ENCODE measurements around the gene HCN4.

HCN4 gene

GRCh38 chr15:73287019-73287418 lies 81.7 kb downstream of the HCN4 start:
- DNase-seq = no peak

- no peak for DNase-seq
These were observed 82.4 kb downstream of the HCN4 start for GRCh38 chr15:73286311-73286710.

- DNase-seq = no peak
These were observed 84.6 kb downstream of the HCN4 start for GRCh38 chr15:73284090-73284716.

DNA sequence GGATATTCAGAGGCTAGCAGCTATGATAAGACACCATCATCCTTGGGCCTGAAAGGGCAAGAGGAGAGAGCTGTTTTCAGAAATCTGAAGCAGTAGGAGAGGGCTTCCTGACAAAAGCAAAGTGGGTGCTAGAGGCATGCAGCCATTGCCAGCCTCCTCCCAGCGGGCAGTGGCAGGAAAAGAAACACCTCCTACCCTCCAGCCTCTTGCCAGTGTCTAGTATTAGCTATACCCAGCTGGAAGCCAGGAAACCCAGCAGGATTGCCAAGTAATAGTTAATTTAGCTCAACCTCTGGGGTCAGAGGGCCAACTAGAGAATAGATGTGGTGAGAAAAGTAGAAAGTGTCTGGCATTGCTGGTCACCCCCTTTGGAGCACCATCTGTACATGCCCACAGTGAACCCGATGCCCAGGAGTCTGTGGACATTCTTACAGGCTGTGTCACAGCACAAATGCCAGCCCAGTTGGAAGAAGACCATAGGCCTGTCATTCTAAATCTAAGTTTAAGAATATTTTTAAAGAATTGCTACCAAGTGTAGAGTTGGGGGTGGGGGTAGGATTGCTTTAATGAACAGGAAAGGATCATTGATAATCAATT lies 85.3 kb downstream of the HCN4 start:
- no peak for DNase-seq

DNA sequence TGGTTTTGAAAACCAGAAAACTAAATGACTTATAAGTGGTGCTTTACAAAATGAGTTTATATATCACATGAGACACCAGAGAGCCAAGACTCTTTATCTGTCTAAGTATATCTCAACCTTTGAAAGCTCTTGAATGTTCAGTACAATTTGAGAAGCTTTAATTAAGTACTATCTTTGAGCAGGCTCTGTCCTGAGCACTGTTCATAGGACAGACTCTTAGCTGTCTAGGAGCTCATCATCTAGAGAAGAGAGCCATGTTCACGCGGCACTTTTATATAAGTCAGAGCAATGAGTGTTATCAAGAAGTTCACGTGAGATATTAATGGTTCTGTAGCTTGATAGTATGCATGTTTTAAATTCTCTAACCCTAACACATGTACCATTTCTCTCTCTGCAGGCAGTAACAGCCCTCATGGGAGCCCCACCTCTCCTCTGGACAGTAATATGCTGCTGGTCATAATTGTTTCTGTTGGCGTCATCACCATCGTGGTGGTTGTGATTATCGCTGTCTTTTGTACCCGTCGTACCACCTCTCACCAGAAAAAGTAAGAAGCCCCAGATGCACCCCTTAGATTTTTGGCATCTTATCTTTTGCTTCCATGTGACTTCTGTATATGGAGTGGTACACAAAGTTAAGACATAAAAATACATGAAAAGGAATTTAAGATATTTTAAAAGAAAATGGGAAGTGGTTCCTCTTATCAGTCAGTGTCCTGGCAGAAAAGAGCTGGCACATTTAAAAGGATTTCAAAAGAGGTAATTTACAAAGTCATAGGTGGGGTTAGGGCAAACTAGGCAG lies 86.0 kb downstream of the HCN4 start:
- DNase-seq = no peak

GRCh38 chr15:73275862-73276261 lies 92.9 kb downstream of the HCN4 start:
- no peak for DNase-seq

DNA sequence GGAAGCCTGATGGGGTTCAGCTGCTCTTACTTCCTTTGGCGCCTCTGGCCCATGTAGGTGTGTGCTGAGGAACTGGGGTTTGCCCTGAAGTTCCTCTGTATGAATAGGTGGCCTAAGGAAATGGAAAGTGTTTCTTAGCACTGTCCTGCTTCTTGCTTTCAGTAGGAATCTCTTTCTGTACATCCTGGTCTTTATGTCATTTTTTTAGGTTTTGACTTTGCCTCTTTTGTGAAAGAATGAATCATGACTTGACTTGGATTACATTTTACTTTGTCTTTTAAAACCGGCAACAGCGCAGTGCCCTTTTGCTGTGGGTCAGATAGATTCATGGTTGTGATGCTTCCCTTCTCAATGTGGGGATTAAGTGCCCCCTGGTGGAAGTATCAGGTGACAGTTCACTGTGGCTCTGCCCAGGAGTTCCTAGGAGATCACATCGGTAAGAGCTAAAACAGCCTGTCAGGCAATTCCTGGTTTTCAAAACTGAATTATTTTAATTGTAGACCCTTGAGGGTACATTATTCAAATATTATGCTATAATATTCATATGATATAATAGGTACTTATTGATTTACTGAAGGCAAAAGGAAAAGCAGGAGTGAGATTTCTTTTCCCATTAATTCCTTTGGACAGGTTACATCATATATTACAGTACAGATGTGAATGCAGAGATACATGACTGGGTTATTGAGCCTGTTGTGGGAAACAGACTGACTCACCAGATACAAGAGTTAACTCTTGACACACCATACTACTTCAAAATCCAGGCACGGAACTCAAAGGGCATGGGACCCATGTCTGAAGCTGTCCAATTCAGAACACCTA lies 95.4 kb downstream of the HCN4 start:
- no peak for DNase-seq

- DNase-seq = no peak
These were observed 98.2 kb downstream of the HCN4 start for GRCh38 chr15:73270366-73271097.
